ENCODE measurements around the gene SUGP1.

DNA sequence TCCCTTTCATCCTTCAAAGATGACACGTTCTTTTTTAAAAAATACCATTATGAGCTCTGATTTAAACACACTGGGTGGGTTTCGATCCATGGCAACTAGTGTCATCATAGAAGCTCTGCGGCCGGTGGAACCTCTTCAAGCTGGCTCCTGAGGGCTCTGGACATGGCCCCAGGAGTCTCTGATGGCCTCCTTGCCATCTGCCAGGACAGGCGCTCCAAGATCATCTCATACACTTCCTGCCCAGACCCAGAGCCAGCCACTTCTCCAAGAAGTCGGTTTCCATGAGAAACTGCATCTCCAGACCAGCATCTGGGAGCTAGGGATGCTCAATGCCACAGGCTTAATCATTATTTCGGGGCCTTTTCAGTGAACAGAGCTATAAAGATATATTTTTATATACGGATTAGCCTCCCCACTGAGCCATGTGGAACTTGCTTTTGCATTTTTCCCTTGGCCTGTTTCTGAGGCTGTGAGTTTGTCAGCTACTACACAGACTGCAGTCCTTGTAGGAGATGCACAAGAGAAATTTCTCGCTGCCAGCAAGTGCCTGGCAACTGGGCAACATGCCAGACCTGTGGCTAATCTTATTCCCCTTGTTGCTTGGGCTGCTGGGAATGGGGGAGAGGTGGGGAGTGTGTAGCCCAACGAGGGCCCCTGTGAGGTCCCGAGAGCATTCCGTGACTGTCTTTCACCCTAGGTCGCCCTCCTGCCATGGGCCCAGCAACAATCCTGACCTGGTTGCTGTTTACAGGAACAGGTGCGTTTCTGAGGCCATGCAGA lies 15.9 kb downstream of the SUGP1 start:
- no peak for TF ChIP-seq GATA3 (IDR thresholded peaks at IDR 0.05; ENCODE audit: low read depth, low read length)
- no peak for TF ChIP-seq GATA2 (IDR thresholded peaks at IDR 0.05; ENCODE audit: low read depth, low read length)
